HG03342 (cell line): Measurements from ENCODE around the gene SH3TC2.

ENCODE experiments used
- ATAC-seq: cut with Tn5 transposase; IDR thresholded peaks from one replicate; pipeline ENCODE4 v1.9.1; 2021; ENCODE audit warnings: mild to moderate bottlenecking, moderate library complexity; ENCODE audit not compliant: unreplicated experiment

SH3TC2 gene

GRCh38 chr5:149030838-149031397 lies 31.9 kb downstream of the SH3TC2 start:
- no peak for ATAC-seq

GRCh38 chr5:149030392-149030791 lies 32.5 kb downstream of the SH3TC2 start:
- ATAC-seq, result no peak

GRCh38 chr5:149028984-149029383 lies 33.9 kb downstream of the SH3TC2 start:
- no peak for ATAC-seq

- ATAC-seq, result no peak
Measured at GRCh38 chr5:149028161-149028560, 34.7 kb downstream of the SH3TC2 start.

GRCh38 chr5:149027636-149028035 lies 35.2 kb downstream of the SH3TC2 start:
- no peak for ATAC-seq

GRCh38 chr5:149024943-149025342 lies 37.9 kb downstream of the SH3TC2 start:
- ATAC-seq, result no peak

- ATAC-seq, result no peak
Measured at GRCh38 chr5:149024477-149024876, 38.4 kb downstream of the SH3TC2 start.

GRCh38 chr5:149022200-149022599 lies 40.7 kb downstream of the SH3TC2 start:
- ATAC-seq, result no peak

- no peak for ATAC-seq
Measured at GRCh38 chr5:149019679-149020078, 43.2 kb downstream of the SH3TC2 start.

- no peak for ATAC-seq
Measured at GRCh38 chr5:149018909-149019443, 43.9 kb downstream of the SH3TC2 start.

GRCh38 chr5:149017636-149018035 lies 45.2 kb downstream of the SH3TC2 start:
- ATAC-seq, result no peak

- no peak for ATAC-seq
Measured at GRCh38 chr5:149015561-149015960, 47.3 kb downstream of the SH3TC2 start.

GRCh38 chr5:149015126-149015525 lies 47.7 kb downstream of the SH3TC2 start:
- ATAC-seq, result no peak

GRCh38 chr5:149014571-149015031 lies 48.3 kb downstream of the SH3TC2 start:
- no peak for ATAC-seq

GRCh38 chr5:149013796-149014195 lies 49.1 kb downstream of the SH3TC2 start:
- ATAC-seq, result no peak

- no peak for ATAC-seq
Measured at GRCh38 chr5:149012350-149012749, 50.5 kb downstream of the SH3TC2 start.

- ATAC-seq, result no peak
Measured at GRCh38 chr5:149011728-149012127, 51.1 kb downstream of the SH3TC2 start.

- ATAC-seq, result no peak
Measured at GRCh38 chr5:149011084-149011483, 51.8 kb downstream of the SH3TC2 start.

GRCh38 chr5:149007174-149007573 lies 55.7 kb downstream of the SH3TC2 start:
- no peak for ATAC-seq

GRCh38 chr5:149006426-149006825 lies 56.4 kb downstream of the SH3TC2 start:
- no peak for ATAC-seq

- no peak for ATAC-seq
Measured at GRCh38 chr5:149005077-149005892, 57.6 kb downstream of the SH3TC2 start.

GRCh38 chr5:149004559-149004958 lies 58.3 kb downstream of the SH3TC2 start:
- no peak for ATAC-seq
